NT2/D1 (cell line): Measurements from ENCODE around the gene IL1RAP.

ENCODE experiments used
- DNase-seq: peaks from one replicate; pipeline ENCODE4 v3.0.0-alpha.2; 2011; ENCODE audit warnings: low read depth, low spot score
- H3K27me3 ChIP-seq: 2 replicates; pipeline ENCODE4 v1.6.0; 2011; ENCODE audit warnings: mild to moderate bottlenecking; ENCODE audit not compliant: insufficient read length, insufficient read depth
- H3K36me3 ChIP-seq: 2 replicates; pipeline ENCODE4 v1.6.1; 2011; ENCODE audit warnings: mild to moderate bottlenecking, low read length, mixed read lengths; ENCODE audit not compliant: insufficient read depth, insufficient read length
- H3K4me1 ChIP-seq: 2 replicates; pipeline ENCODE4 v1.5.1; 2011; ENCODE audit not compliant: insufficient read depth, insufficient read length
- H3K4me3 ChIP-seq: 2 replicates; pipeline ENCODE4 v1.5.1; 2011; ENCODE audit warnings: low read depth; ENCODE audit not compliant: insufficient read length
- H3K9ac ChIP-seq: 2 replicates; pipeline ENCODE4 v1.6.0; 2011; ENCODE audit warnings: low read depth; ENCODE audit not compliant: insufficient read length
- H3K9me3 ChIP-seq: 2 replicates; pipeline ENCODE4 v1.5.1; 2011; ENCODE audit warnings: mild to moderate bottlenecking, low read length; ENCODE audit not compliant: insufficient read depth
- SUZ12 ChIP-seq: IDR thresholded peaks from 2 replicates; pipeline ENCODE4 v1.6.1; 2011; ENCODE audit not compliant: insufficient read length, insufficient read depth; ENCODE audit errors: extremely low read depth
- YY1 ChIP-seq: IDR thresholded peaks from 2 replicates; pipeline ENCODE4 v1.6.1; 2011; ENCODE audit not compliant: insufficient read length, insufficient read depth
- ZNF274 ChIP-seq: IDR thresholded peaks from 2 replicates; pipeline ENCODE4 v1.6.1; 2011; ENCODE audit warnings: mild to moderate bottlenecking, low read depth, low read length

Gene IL1RAP

DNA sequence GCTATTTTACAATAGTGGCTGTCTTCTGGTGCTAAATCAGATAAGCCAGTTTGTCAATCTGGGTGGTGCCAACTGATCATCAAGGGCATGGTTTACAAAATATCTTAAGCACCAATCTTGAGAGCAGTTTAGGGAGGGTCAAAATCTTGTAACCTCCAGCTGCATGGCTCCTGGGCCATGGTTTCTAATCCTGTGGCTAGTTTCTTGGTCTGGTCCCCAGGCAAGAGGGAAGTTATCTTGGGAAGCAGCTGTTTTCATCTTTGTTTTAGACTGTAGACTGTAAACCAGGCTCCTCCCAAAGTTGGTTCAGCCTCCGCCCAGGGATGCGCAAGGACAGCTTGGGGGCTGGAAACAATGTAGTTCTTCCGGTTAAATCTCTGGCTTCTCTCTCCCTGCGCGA lies 166.8 kb downstream of the IL1RAP start:
- peaks cover 9% of the 10 kb centered on the region; the same call in 1 of the 2 replicates for H3K9me3 ChIP-seq
- H3K9ac ChIP-seq, result no peak overlapping the region
- H3K4me1 ChIP-seq, result no peaks in the 10 kb centered on the region
- H3K36me3 ChIP-seq, result no peaks in the 10 kb centered on the region
- TF ChIP-seq YY1 (no peak), SUZ12 (no peak), ZNF274 (no peak)
- H3K27me3 ChIP-seq, result no peaks in the 10 kb centered on the region
- no peak overlapping the region for H3K4me3 ChIP-seq
- DNase-seq, result no peak

DNA sequence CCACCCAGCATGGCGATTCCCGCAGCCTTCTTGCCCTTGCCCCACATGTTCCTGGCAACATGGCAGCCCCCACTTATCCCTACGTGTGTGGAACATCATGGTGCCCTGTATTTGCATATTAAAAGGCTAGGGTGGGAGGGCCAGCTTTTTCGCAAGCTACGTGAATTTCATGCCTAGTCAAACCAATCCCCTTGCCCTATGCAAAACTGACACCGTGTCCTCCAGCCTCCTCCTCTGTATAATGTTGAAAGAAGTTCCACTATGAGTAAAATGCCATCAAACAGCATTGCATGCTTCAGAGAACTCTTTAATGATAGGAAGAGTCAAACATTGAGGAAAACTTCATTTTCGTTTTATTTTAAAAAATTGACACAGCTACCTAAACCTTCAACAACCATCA lies 170.9 kb downstream of the IL1RAP start:
- Histone ChIP-seq H3K9me3 (no peaks in the 10 kb centered on the region), H3K9ac (no peak overlapping the region), H3K36me3 (no peaks in the 10 kb centered on the region), H3K4me1 (no peaks in the 10 kb centered on the region), H3K27me3 (no peaks in the 10 kb centered on the region), H3K4me3 (no peak overlapping the region)
- no peak for DNase-seq
- TF ChIP-seq ZNF274 (no peak), YY1 (no peak), SUZ12 (no peak)

DNA sequence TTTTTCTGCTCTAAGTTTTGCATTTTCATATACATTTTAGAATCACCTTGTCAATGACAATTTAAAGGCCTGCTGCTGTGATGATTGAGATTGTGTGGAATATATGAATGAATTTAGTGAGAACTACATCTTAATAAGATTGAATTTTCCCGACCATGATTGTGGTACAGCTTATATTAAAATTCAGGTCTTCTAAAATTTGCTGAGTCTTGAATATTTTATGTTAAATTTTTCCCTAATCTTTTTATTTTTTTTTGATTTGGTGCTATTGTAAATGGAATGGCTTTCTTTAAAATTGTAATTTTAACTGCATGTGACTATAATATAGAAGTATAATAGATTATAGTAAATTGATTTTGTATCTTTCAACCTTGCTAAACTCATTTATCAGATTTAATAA lies 172.1 kb downstream of the IL1RAP start:
- Histone ChIP-seq H3K9me3 (no peaks in the 10 kb centered on the region), H3K9ac (no peak overlapping the region), H3K27me3 (no peaks in the 10 kb centered on the region), H3K4me1 (no peaks in the 10 kb centered on the region), H3K36me3 (no peaks in the 10 kb centered on the region), H3K4me3 (no peak overlapping the region)
- TF ChIP-seq SUZ12, result no peak
- no peak for TF ChIP-seq YY1
- no peak for TF ChIP-seq ZNF274
- no peak for DNase-seq

DNA sequence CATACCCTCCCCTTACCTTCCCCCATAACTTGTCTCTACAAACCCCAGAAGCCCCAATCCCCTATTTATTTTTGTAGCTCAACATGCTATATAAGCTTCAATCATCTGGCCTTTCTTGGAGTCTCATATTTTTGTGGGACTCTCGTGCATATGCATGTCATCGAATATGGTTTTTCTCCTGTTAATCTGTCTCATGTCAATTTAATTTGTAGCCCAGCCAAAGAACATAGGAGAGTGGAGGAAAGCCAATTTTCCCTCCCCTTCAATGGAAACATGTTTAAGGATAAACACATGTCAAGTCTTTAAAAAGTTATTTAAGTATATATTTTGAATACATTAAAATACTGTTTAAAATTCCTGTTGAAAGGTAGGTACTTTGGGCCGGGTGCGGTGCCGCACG lies 176.4 kb downstream of the IL1RAP start:
- no peaks in the 10 kb centered on the region for H3K9me3 ChIP-seq
- no peaks in the 10 kb centered on the region for H3K4me1 ChIP-seq
- no peak for DNase-seq
- H3K9ac ChIP-seq, result no peak overlapping the region
- H3K27me3 ChIP-seq, result no peaks in the 10 kb centered on the region
- H3K4me3 ChIP-seq, result no peak overlapping the region
- H3K36me3 ChIP-seq, result no peaks in the 10 kb centered on the region
- no peak for TF ChIP-seq YY1
- TF ChIP-seq SUZ12, result no peak
- TF ChIP-seq ZNF274, result no peak

DNA sequence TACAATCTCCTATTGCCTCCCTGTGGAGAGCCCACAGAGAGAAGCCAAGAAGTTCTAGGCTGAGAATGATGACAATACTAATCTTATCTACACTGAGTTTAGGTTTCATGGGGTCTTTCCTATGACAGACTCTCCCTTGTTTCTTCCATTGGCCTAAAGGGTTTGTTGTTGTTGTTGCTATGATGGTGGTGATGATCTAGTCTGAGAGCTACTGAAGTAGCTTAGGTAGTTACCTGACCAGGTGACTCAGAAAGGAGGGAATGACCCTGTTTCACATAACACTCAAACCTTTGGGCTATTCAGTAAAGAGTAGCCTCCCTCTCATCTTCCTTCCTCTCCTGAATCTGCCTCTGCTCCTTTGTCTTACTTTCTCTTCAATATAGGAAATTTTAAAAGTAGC lies 178.4 kb downstream of the IL1RAP start:
- Histone ChIP-seq H3K9me3 (no peaks in the 10 kb centered on the region), H3K4me3 (no peak overlapping the region), H3K4me1 (no peaks in the 10 kb centered on the region), H3K9ac (no peak overlapping the region), H3K36me3 (no peaks in the 10 kb centered on the region), H3K27me3 (no peaks in the 10 kb centered on the region)
- TF ChIP-seq YY1 (no peak), ZNF274 (no peak)
- DNase-seq, result no peak

DNA sequence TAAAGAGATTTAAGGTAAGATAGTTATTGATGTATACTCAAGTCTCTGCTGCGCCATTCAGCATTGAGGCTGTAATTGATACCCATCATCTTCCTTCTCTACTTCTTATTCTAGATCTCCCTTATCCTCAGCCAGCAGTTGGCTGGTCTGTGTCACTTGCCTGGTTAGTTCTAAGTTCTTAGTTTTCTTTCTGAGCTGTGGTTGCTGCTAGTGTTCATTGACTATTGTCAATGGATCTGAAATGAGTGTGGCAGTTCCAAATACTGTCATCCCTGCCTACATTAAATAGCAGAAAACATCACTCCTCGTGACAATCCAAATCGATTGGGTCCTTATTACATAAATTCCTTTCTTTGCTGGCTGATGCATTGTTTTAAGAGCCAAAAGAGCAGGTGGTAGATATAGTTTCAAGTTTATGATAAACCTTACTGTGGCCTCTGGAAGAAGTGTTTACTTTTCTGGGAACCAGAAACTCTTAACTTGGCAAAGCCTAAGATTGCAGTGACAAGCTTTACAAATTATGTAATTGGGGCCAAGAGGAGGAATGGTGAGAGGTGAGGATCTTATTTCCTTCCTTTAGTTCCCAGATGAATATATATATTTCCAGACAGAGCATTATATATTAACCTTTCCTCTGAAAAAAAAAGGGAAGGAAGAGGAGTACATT lies 180.6 kb downstream of the IL1RAP start:
- H3K27me3 ChIP-seq, result no peaks in the 10 kb centered on the region
- no peaks in the 10 kb centered on the region for H3K4me1 ChIP-seq
- no peak overlapping the region for H3K4me3 ChIP-seq
- no peaks in the 10 kb centered on the region for H3K36me3 ChIP-seq
- no peaks in the 10 kb centered on the region for H3K9me3 ChIP-seq
- no peak for TF ChIP-seq YY1
- no peak for TF ChIP-seq ZNF274
- TF ChIP-seq SUZ12, result no peak
- no peak for DNase-seq
- H3K9ac ChIP-seq, result no peak overlapping the region

DNA sequence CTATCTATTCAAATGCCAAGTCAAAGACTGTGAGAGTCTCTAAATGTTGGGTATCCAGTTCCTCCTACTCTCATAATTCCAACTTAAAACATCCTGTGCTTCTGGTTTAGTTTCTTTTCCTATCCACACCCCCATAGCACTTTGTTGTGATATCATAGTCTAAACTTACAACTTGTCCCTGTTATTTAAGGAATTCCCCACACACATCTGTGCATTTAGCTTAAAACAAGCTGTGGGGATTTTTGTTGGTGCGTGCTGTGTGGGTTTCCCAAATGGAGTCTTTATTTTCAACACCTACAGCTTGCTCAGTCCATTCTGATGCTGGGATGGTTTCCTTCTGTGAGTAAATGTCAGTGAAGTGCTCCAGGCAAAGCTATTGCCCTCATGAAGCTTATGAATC lies 181.3 kb downstream of the IL1RAP start:
- Histone ChIP-seq H3K27me3 (no peaks in the 10 kb centered on the region), H3K36me3 (no peaks in the 10 kb centered on the region), H3K4me1 (no peaks in the 10 kb centered on the region), H3K4me3 (no peak overlapping the region), H3K9ac (no peak overlapping the region), H3K9me3 (no peaks in the 10 kb centered on the region)
- TF ChIP-seq ZNF274 (no peak), YY1 (no peak), SUZ12 (no peak)
- DNase-seq, result no peak
